GM12874 (cell line): ENCODE data around the gene RASA3.

Source experiments
- CTCF ChIP-seq: IDR thresholded peaks from 2 replicates; pipeline ENCODE4 v1.5.1; 2011; ENCODE audit warnings: low read depth, mild to moderate bottlenecking, control low read depth, low read length, moderate library complexity; ENCODE audit not compliant: insufficient read depth

The RASA3 gene

GRCh38 chr13:114053026-114053425 lies 79.4 kb downstream of the RASA3 start:
- no peak for TF ChIP-seq CTCF

GRCh38 chr13:114050536-114051450 lies 81.6 kb downstream of the RASA3 start:
- TF ChIP-seq CTCF: no peak

GRCh38 chr13:114049626-114050101 lies 82.8 kb downstream of the RASA3 start:
- no peak for TF ChIP-seq CTCF

GRCh38 chr13:114049026-114049425 lies 83.4 kb downstream of the RASA3 start:
- no peak for TF ChIP-seq CTCF

GRCh38 chr13:114048443-114048842 lies 84.0 kb downstream of the RASA3 start:
- TF ChIP-seq CTCF: no peak

GRCh38 chr13:114047358-114047881 lies 85.0 kb downstream of the RASA3 start:
- no peak for TF ChIP-seq CTCF

GRCh38 chr13:114046431-114046975 lies 85.9 kb downstream of the RASA3 start:
- TF ChIP-seq CTCF: no peak
